Mammary epithelial cell (primary cell): ENCODE measurements around the gene AKT1S1.

Experiments used
- CTCF ChIP-seq, 2 donors: IDR thresholded peaks in 1 of 2; conservative IDR thresholded peaks in 1 of 2; 2 replicates each; pipeline ENCODE4 v1.5.1; 2011 to 2012; ENCODE audit warnings: inconsistent platforms in 2 of 2, low read length in 2 of 2, mild to moderate bottlenecking in 2 of 2, control low read depth in 1 of 2, low read depth in 1 of 2; ENCODE audit not compliant: insufficient read depth in 1 of 2; ENCODE audit errors: extremely low read depth in 1 of 2
- EZH2 ChIP-seq: IDR thresholded peaks from 2 replicates; pipeline ENCODE4 v1.6.1; 2012; ENCODE audit warnings: low read length, inconsistent platforms, borderline replicate concordance

- no peak for TF ChIP-seq EZH2
- TF ChIP-seq CTCF (conservative IDR thresholded peaks at IDR 0.05 in 1 of 2, IDR thresholded peaks at IDR 0.05 in 1 of 2; ENCODE audit: extremely low read depth in 1 of 2, insufficient read depth in 1 of 2, low read depth in 1 of 2, low read length in 2 of 2), result no peak
Measured at GRCh38 chr19:49879243-49879963, 2.2 kb upstream of the AKT1S1 start.
